Peyer's patch (tissue), 4 donors: ENCODE data around the gene DMD. TPM values are rescaled to one million over a fixed set of nuclear protein-coding genes. Genes with fewer than 3 reads are reported as not detected.

Source experiments
- DNase-seq, 3 donors: peaks; one replicate each; pipeline ENCODE4 v3.0.0-alpha.2; 2017 to 2019
- H3K27ac ChIP-seq, 4 donors: fragments of 200-600 bp; sonication (generic); one replicate each; pipeline ENCODE4 v1.5.1; 2016 to 2019
- H3K27me3 ChIP-seq, 2 donors: fragments of 200-600 bp; sonication (generic); one replicate each; pipeline ENCODE4 v1.5.1; 2019
- H3K36me3 ChIP-seq, 3 donors: fragments of 200-600 bp; sonication (generic); one replicate each; pipeline ENCODE4 v1.5.1; 2016 to 2019
- H3K4me1 ChIP-seq, 4 donors: fragments of 200-600 bp; sonication (generic); one replicate each; pipeline ENCODE4 v1.5.1; 2016 to 2019
- H3K4me3 ChIP-seq, 4 donors: fragments of 200-600 bp; sonication (generic); 1 replicate in 3 of 4; 2 replicates in 1 of 4; pipeline ENCODE4 v1.5.1; 2016 to 2019; ENCODE audit warnings: mild to moderate bottlenecking in 1 of 4
- H3K9me3 ChIP-seq, 4 donors: fragments of 200-600 bp; sonication (generic); one replicate each; pipeline ENCODE4 v1.5.1; 2016 to 2019; ENCODE audit warnings: mild to moderate bottlenecking in 1 of 4
- POLR2A ChIP-seq, 2 donors: fragments of 450-650 bp; IDR thresholded peaks; one replicate each; pipeline ENCODE4 v1.5.1; 2017; ENCODE audit warnings: antibody characterized with exemption in 2 of 2, mild to moderate bottlenecking in 2 of 2, moderate library complexity in 2 of 2
- total RNA-seq, 4 donors: library from RNA; depleted of rRNA; stranded (reverse); fragments of >200 nt; gene quantifications; one replicate each; pipeline ENCODE4 v1.1.0, GENCODE V29; 2016
- TF ChIP-seq, protein P1 (sequence below), 6 experiments: fragments of 450-650 bp in 4 of 6; fragments of 200-600 bp in 2 of 6; sonication (generic) in 1 of 6; IDR thresholded peaks; one replicate each; pipeline ENCODE4 v1.5.1; 2017 to 2019; ENCODE audit warnings: antibody characterized with exemption in 6 of 6, mild to moderate bottlenecking in 3 of 6, moderate library complexity in 1 of 6

Gene DMD
- total RNA-seq, 4 donors from 2014 or later, result 15.8 to 109 (median 19.1) TPM

DNA sequence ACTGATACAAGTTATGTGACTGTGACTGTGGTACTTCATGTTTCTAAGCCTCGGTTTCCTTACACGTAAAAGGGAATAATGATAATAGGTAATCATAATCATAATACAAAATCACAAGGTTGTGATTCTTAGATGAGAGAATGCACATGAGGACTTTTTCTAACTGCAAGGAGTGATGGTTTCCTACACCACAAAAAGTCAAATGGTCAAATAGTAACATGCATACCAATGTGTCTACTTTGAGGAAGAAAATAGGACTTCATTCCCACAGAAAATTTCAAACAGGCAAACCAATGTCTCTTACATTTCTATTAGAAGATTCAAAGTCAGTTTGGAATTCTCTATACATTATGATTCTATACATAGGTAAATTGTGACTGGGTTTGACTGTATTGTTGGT is 1770.8 kb downstream of the DMD start:
- TF ChIP-seq, protein P1, sequence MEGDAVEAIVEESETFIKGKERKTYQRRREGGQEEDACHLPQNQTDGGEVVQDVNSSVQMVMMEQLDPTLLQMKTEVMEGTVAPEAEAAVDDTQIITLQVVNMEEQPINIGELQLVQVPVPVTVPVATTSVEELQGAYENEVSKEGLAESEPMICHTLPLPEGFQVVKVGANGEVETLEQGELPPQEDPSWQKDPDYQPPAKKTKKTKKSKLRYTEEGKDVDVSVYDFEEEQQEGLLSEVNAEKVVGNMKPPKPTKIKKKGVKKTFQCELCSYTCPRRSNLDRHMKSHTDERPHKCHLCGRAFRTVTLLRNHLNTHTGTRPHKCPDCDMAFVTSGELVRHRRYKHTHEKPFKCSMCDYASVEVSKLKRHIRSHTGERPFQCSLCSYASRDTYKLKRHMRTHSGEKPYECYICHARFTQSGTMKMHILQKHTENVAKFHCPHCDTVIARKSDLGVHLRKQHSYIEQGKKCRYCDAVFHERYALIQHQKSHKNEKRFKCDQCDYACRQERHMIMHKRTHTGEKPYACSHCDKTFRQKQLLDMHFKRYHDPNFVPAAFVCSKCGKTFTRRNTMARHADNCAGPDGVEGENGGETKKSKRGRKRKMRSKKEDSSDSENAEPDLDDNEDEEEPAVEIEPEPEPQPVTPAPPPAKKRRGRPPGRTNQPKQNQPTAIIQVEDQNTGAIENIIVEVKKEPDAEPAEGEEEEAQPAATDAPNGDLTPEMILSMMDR (IDR thresholded peaks at IDR 0.05), result no peak
- TF ChIP-seq POLR2A (IDR thresholded peaks at IDR 0.05), result no peak
- DNase-seq, result no peak

DNA sequence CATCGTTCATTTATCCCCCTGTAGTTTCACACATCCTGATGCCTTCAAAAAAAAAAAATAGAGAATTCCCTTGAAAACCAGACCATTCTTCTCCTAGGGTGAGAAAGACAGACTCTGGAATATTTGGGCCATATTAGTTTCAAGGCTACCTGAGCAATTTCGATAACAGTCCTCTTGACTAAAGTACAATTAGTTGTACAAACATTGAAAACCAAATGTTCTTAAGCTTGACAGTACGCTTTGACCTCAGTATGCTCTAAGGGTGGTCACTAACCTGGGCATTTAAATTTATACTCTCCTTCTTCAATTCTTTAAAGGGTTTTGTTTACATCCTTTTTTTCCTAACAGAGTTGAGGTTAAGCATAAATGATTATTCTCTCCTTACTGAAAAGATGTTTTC is 1774.9 kb downstream of the DMD start:
- H3K4me1 ChIP-seq, result no peaks in the 10 kb centered on the region
- no peaks in the 10 kb centered on the region for H3K36me3 ChIP-seq
- H3K27me3 ChIP-seq, result no peaks in the 10 kb centered on the region
- no peak overlapping the region for H3K27ac ChIP-seq
- TF ChIP-seq, protein P1 (IDR thresholded peaks at IDR 0.05), result no peak
- TF ChIP-seq POLR2A (IDR thresholded peaks at IDR 0.05), result no peak
- no peaks in the 10 kb centered on the region for H3K9me3 ChIP-seq
- DNase-seq, result no peak
- H3K4me3 ChIP-seq, result no peak overlapping the region

More for the DNA sequence above, 1770.8 kb downstream of the DMD start:
- no peaks in the 10 kb centered on the region for H3K27me3 ChIP-seq
- H3K4me3 ChIP-seq, result no peak overlapping the region
- no peaks in the 10 kb centered on the region for H3K36me3 ChIP-seq
- H3K9me3 ChIP-seq, result no peaks in the 10 kb centered on the region
- H3K27ac ChIP-seq, result no peak overlapping the region
- H3K4me1 ChIP-seq, result no peaks in the 10 kb centered on the region

DNA sequence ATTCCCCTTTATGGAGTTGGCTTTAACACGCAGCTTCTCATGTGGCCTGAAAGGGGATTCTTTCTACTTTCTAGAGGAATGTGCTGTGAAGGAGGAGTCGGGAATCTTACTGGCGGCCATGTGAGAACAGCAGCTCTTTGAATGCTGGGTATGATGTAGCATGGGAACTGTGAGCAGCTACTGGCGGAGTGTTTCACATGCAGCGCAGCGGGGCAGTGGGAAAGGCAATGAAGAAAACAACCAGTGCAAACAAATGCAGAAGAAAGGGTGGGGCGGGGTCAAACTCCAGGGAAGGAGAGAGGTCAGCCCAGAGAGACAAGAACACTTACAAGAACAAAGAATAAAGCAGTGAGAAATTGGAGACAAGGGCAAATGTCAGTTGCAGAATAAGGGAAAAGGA is 1775.8 kb downstream of the DMD start:
- H3K4me1 ChIP-seq, result no peaks in the 10 kb centered on the region
- peak in 2 of 3 donors; percentile 58 to 71 for DNase-seq
- no peaks in the 10 kb centered on the region for H3K9me3 ChIP-seq
- no peaks in the 10 kb centered on the region for H3K27me3 ChIP-seq
- no peak overlapping the region for H3K4me3 ChIP-seq
- H3K36me3 ChIP-seq, result no peaks in the 10 kb centered on the region
- TF ChIP-seq POLR2A (IDR thresholded peaks at IDR 0.05), result no peak
- TF ChIP-seq, protein P1 (IDR thresholded peaks at IDR 0.05), result no peak
- H3K27ac ChIP-seq, result no peak overlapping the region

DNA sequence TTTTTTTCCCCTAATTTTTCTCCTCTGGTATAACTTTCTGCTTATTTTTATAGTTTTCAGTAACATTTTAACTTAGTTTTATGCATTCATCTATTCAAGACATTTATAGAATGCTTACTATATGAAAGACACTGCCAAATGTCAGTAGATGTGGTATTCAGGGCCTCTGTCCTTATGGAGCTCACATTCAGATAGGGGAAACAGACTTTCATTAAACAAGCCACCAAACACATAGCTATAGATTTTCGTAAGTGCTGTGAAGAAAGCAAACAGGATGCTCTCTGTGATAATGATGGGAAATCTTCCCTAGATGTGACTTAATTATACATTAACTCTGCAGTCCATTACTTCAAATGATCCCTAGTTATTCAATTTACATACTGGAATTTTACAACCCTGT is 1777.5 kb downstream of the DMD start:
- no peaks in the 10 kb centered on the region for H3K4me1 ChIP-seq
- H3K9me3 ChIP-seq, result no peaks in the 10 kb centered on the region
- H3K36me3 ChIP-seq, result no peaks in the 10 kb centered on the region
- no peaks in the 10 kb centered on the region for H3K27me3 ChIP-seq
- DNase-seq, result no peak
- no peak overlapping the region for H3K27ac ChIP-seq
- H3K4me3 ChIP-seq, result no peak overlapping the region
- TF ChIP-seq POLR2A (IDR thresholded peaks at IDR 0.05), result no peak
- TF ChIP-seq, protein P1 (IDR thresholded peaks at IDR 0.05), result no peak

DNA sequence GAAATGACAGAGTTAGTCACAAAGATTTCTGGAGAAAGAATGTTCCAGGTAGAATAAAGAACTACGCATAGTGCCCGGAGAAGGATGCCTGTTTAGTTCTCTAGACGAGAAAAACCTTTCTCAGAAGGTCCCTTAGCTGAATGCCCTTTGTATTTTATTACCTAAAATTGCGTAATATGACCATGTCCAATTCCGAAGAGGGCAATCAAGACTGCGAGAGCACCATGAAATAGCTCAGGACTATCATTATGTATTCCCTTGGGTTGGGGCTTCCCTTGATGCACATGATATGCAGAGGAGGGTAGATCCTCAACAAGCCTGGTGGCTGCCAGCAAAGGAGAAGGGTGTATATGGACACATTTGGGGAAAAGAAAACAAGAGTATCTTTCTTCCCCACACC is 1781.4 kb downstream of the DMD start:
- H3K4me3 ChIP-seq, result no peak overlapping the region
- TF ChIP-seq, protein P1 (IDR thresholded peaks at IDR 0.05), result no peak
- TF ChIP-seq POLR2A (IDR thresholded peaks at IDR 0.05), result no peak
- no peaks in the 10 kb centered on the region for H3K4me1 ChIP-seq
- no peaks in the 10 kb centered on the region for H3K36me3 ChIP-seq
- no peaks in the 10 kb centered on the region for H3K9me3 ChIP-seq
- DNase-seq, result no peak
- no peak overlapping the region for H3K27ac ChIP-seq
- H3K27me3 ChIP-seq, result no peaks in the 10 kb centered on the region

DNA sequence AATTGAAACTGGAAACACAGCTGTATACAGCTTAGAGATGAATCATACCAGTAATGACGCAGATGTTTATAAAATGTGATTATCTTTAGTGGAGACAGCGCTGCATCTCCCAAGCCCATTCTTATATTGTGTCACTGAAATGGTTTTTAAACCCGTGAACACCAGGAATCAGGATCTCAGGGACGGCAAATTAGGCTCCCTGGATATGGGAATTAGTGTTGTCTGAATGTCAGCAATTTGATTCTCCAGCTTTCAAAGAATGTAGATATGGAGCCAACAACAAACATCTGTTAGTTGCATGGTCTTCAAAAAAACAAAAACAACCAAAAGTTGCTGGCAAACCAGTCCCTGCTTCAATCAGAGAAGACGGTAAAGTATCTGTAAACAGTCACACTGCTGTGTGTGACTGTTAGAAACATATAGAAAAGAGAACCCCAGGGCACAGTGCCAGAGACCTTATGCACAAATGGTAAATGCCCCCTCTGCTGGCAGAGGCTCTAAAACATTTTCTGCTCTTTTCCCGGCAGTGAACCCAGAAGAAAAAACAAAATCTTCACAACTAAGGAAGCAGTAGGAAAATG is 1787.7 kb downstream of the DMD start:
- Histone ChIP-seq H3K27me3 (no peaks in the 10 kb centered on the region), H3K9me3 (no peaks in the 10 kb centered on the region), H3K36me3 (no peaks in the 10 kb centered on the region), H3K27ac (no peak overlapping the region), H3K4me1 (no peaks in the 10 kb centered on the region), H3K4me3 (no peak overlapping the region)
- no peak for DNase-seq
- no peak for TF ChIP-seq POLR2A (IDR thresholded peaks at IDR 0.05)
- TF ChIP-seq, protein P1 (IDR thresholded peaks at IDR 0.05), result peak in 3 of 6 experiments; percentile 7 to 18 (median 13)
